HUES6 (cell line): Measurements from ENCODE around the gene MAD1L1.
"Not testable (repeated sequence)": the region's sequence is repeated elsewhere in the genome, so short reads cannot be mapped to it uniquely, and the experiment has no call there.

ENCODE experiments used
- H3K27ac ChIP-seq: 2 replicates; pipeline ENCODE4 v1.7.0; 2013; ENCODE audit warnings: low read depth, mild to moderate bottlenecking, low read length, inconsistent platforms
- H3K27me3 ChIP-seq: 2 replicates; pipeline ENCODE4 v1.6.1; 2013; ENCODE audit warnings: low read length; ENCODE audit not compliant: control insufficient read depth, insufficient read depth
- H3K36me3 ChIP-seq: 2 replicates; pipeline ENCODE4 v1.6.1; 2013; ENCODE audit warnings: low read length; ENCODE audit not compliant: control insufficient read depth, insufficient read depth
- H3K4me1 ChIP-seq: 2 replicates; pipeline ENCODE4 v1.6.1; 2013; ENCODE audit warnings: low read length; ENCODE audit not compliant: control insufficient read depth, insufficient read depth
- H3K4me3 ChIP-seq: 2 replicates; pipeline ENCODE4 v1.5.1; 2013; ENCODE audit warnings: low read depth, low read length
- H3K9ac ChIP-seq: one replicate; pipeline ENCODE4 v1.6.1; 2013; ENCODE audit warnings: mild to moderate bottlenecking, low read length
- H3K9me3 ChIP-seq: 2 replicates; pipeline ENCODE4 v1.6.1; 2013; ENCODE audit warnings: low read depth, low read length; ENCODE audit not compliant: control insufficient read depth, insufficient read depth

The MAD1L1 gene

DNA sequence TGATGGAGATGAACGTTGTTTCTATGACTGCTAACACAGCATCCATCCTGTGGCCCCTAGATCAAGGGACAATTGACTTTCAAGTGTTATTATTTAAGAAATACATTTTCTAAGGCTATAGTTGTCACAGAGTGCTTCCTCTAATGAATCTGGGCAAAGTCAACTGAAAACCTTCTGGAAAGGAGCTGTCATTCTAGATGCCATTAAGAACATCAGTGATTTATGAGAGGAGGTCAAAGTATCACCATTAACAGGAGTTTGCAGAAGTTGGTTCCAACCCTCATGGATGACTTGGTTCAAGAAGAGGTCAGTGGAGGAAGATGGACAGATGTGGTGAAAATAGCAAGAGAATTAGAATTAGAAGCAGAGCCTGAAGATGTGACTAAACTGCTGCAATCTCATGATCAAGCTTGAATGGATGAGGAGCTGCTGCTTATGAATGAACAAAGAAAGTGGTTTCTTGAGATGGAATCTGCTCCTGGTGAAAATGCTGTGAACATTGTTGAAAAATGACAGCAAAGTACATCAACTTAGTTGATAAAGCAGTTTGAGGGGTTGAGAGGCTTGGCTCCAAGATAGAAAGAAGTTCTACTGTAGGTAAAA, 400.7 kb downstream of the MAD1L1 start:
- H3K9ac ChIP-seq, H3K4me3 ChIP-seq, H3K27ac ChIP-seq, H3K36me3 ChIP-seq, H3K4me1 ChIP-seq, H3K27me3 ChIP-seq: not testable (repeated sequence)
- peaks cover 11% of the 10 kb centered on the region for H3K9me3 ChIP-seq

- not testable (repeated sequence) for H3K9ac ChIP-seq, H3K27me3 ChIP-seq, H3K4me3 ChIP-seq, H3K4me1 ChIP-seq, H3K27ac ChIP-seq, H3K36me3 ChIP-seq
- peaks cover 11% of the 10 kb centered on the region for H3K9me3 ChIP-seq
Observed at GRCh38 chr7:1831471-1831870, 401.3 kb downstream of the MAD1L1 start.

DNA sequence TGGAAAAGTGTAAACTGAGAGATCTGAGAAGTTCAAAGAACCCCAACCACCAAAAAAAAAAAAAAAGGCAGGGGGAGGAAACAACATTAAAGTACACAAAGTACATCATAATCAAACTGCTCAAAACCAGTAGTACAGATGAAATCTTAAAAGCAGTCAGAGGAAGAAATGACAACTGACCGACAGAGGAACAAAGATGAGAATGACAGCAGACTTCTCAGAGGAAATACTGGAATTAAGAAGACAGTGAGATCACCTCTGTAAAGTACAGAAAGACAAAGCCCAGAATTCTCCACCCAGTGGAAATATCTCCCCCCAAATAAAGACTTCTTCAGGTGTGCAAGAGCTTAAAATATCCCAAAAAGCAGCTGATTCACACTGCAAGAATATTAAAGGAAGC, 403.1 kb downstream of the MAD1L1 start:
- H3K9me3 ChIP-seq, H3K27me3 ChIP-seq, H3K9ac ChIP-seq, H3K4me3 ChIP-seq, H3K4me1 ChIP-seq, H3K36me3 ChIP-seq, H3K27ac ChIP-seq: not testable (repeated sequence)

- no peaks in the 10 kb centered on the region for H3K27me3 ChIP-seq
- H3K27ac ChIP-seq = no peak overlapping the region
- no peak overlapping the region for H3K9ac ChIP-seq
- H3K36me3 ChIP-seq = no peaks in the 10 kb centered on the region
- H3K4me3 ChIP-seq = no peak overlapping the region
- peaks cover 8% of the 10 kb centered on the region for H3K9me3 ChIP-seq
- no peaks in the 10 kb centered on the region for H3K4me1 ChIP-seq
Observed at GRCh38 chr7:1829111-1829510, 403.6 kb downstream of the MAD1L1 start.

GRCh38 chr7:1828170-1828569, 404.6 kb downstream of the MAD1L1 start:
- not testable (repeated sequence) for H3K9me3 ChIP-seq, H3K27me3 ChIP-seq, H3K27ac ChIP-seq, H3K4me3 ChIP-seq, H3K4me1 ChIP-seq, H3K9ac ChIP-seq, H3K36me3 ChIP-seq

- not testable (repeated sequence) for H3K9me3 ChIP-seq, H3K27ac ChIP-seq, H3K4me3 ChIP-seq, H3K4me1 ChIP-seq, H3K36me3 ChIP-seq, H3K9ac ChIP-seq, H3K27me3 ChIP-seq
Observed at GRCh38 chr7:1827521-1827981, 405.2 kb downstream of the MAD1L1 start.

DNA sequence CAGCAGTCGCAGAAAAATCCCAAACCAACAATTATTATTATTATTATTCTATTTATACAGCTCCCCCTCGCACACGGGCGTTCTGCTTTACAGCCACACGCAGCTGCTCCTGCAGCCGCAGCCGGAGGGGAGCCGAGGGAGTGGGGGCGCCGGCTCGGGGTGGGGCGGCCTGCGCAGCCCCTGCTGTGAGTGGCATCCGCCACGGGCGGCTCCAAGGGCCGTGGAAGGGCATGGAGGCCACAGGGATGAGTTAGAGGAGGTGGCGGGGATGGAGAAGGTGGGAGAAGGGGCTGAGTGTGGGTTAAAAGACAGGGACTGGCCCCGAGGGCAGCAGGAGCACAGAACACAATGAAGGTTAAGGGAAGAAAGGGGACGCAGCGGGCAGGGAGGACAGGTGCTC, 405.8 kb downstream of the MAD1L1 start:
- H3K9me3 ChIP-seq, H3K27ac ChIP-seq, H3K4me3 ChIP-seq, H3K9ac ChIP-seq, H3K27me3 ChIP-seq, H3K36me3 ChIP-seq, H3K4me1 ChIP-seq: not testable (repeated sequence)

DNA sequence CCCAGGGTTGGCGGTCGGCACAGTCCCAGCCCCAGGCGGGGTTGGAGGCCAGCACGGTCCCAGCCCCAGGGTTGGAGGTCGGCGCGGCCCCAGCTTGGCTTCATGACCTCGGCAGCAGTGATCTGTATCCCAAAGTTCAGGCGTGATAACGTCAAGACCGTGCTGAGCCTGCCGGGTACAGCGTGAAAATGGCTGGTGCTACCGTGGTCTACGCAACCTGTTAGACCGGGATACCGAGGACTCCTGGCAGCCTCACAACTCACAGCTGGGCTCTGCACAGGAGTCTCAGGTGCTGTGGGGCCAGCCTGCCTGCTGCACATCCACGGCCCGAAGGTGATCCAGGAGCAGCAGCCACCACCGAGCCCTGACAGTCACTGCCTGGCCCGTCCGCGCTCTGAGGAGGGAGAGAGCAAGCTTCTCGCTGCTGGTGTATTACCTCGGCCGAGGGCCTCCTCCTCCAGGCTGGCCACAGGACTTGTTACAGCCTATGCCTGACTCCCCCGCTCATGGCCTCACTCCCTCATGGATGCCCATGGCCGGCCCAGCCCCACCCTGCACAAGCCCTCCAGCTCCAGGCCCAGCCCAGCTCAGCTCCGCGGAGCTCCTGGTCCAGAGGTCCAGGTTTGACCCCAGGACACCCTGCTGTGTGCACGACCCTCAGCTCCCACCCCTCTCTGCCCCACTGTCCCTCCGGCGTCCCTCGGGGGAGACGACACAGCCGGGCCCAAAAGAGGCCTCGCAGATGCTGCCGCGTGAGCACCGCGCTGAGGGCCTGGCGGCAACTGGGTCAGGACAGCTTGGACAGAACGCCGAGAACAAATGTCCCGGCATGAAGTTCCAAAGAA, 406.6 kb downstream of the MAD1L1 start:
- Histone ChIP-seq H3K27ac (no peak overlapping the region), H3K9ac (no peak overlapping the region), H3K4me1 (no peaks in the 10 kb centered on the region), H3K36me3 (no peaks in the 10 kb centered on the region), H3K9me3 (peaks cover 8% of the 10 kb centered on the region), H3K4me3 (no peak overlapping the region), H3K27me3 (no peaks in the 10 kb centered on the region)

- not testable (repeated sequence) for H3K36me3 ChIP-seq, H3K27ac ChIP-seq, H3K9ac ChIP-seq, H3K27me3 ChIP-seq, H3K4me1 ChIP-seq, H3K9me3 ChIP-seq, H3K4me3 ChIP-seq
Observed at GRCh38 chr7:1825647-1825896, 407.2 kb downstream of the MAD1L1 start.

DNA sequence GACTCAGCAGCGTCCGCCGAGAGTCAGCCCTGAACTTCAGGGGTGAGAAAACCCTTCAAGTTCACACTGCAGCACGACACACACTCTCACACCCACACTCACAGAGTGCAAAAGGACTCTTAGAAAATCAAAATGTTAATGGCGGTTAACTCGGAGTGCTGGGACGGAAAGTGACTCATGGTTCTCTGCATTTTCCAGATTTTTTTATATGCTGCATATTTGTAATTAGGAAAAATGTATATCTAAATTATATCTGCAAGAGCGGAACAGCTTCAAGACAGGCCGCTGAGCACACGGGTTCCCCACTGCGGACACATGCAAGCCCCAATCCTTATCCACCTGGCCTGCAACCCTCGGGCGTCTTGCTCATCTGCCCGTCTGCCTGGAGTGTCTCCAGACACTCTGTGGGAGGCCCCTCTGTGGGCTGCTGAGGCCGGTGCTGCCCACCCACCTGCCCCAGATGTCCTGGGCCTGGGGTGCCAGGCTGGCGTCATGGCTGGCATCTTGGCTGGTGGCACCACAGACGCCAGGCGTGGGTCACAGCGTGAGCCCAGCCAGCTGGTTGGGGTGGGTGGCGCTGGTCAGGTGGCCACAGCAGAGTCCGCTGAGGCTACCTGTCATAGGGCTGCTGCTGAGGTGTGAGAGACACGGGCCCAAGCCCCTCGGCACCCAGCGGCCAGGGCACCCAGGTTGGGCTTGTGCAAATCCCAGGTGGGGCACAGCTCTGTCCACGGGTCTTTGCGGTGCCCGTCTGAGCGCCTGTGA, 407.7 kb downstream of the MAD1L1 start:
- H3K27me3 ChIP-seq, H3K9ac ChIP-seq, H3K4me1 ChIP-seq, H3K9me3 ChIP-seq, H3K4me3 ChIP-seq, H3K36me3 ChIP-seq, H3K27ac ChIP-seq: not testable (repeated sequence)

GRCh38 chr7:1824151-1824881, 408.4 kb downstream of the MAD1L1 start:
- not testable (repeated sequence) for H3K36me3 ChIP-seq, H3K27ac ChIP-seq, H3K4me1 ChIP-seq, H3K9me3 ChIP-seq, H3K9ac ChIP-seq, H3K4me3 ChIP-seq, H3K27me3 ChIP-seq
